GM11168 (cell line): Measurements from ENCODE around the gene SGO2.
"Not testable (repeated sequence)": the region's sequence is repeated elsewhere in the genome, so short reads cannot be mapped to it uniquely, and the experiment has no call there.

Experiments used
- in situ Hi-C: fragments of 300-500 bp; cut with MboI; formaldehyde crosslinking; loops from one replicate; pipeline ENCODE4 v1.12.0; 2022; ENCODE audit warnings: low sequenced_read_pairs; ENCODE audit not compliant: unreplicated experiment

Gene SGO2

DNA sequence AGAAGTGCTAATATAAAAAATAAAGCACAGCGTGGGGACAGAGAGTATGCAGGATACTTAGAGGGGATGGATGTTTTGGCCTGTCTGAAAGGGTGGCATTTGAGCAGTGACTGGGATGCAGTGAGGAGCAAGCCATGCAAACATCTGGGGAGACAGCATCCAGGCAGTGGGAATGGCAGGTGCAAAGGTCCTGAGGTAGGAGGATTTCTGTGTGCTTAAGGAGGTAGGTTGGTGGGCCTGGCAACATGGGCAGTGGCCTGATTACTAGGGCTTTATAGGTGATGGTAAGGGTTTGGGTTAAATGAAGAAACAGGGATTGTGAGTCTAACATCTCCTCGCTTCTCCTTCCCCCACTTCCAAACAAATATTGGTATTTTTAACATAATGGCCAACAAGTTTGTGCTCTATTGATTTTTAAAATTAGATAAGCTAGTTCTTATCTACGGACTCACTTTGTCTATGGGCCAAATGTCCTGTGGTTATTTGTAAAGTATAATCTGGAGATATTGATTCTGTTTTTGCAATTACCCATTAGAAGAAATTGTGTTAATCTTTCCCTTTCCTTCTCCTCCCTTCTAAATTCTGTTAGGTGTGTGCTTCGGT, 62.2 kb downstream of the SGO2 start:
- in situ Hi-C loops, result no loop called here

DNA sequence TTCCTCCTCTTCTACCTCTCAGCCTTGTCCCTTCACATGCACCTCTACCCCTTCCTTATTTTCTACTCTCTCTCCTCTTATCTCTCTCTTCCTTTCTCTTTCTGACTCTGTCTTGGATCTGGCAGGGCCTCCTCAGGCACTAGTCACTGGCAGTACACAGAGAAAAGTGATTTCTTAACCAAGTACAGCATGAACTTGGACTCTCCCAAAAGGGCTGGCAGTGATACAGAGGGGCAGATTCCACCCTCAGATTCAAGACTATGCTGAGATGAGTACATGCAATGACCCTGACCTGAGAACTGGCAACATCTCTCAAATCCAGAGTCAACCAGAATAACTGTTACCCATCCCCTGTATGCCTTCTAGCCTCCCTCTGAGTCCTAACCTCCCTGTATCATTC, 64.1 kb downstream of the SGO2 start:
- in situ Hi-C loops, result no loop called here

DNA sequence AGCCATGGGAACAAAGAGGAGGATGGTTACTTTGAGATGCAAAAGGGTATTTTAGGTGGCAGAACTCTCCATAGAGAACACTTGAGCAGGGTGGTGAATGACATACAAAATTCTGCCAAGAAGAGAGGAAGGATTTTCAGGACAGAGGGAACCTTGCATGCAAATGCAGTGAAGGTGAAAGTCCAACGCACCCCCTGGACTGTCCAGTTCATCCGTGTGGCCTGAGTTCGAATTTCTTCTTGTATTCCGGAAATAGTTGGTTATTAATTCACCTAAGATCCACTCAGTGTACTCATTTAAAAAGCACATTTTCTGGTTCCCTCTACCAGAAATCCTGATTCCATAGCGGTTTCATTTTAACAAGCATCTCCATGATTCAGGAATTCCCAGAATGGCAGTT, 65.3 kb downstream of the SGO2 start:
- in situ Hi-C loops, result no loop called here

DNA sequence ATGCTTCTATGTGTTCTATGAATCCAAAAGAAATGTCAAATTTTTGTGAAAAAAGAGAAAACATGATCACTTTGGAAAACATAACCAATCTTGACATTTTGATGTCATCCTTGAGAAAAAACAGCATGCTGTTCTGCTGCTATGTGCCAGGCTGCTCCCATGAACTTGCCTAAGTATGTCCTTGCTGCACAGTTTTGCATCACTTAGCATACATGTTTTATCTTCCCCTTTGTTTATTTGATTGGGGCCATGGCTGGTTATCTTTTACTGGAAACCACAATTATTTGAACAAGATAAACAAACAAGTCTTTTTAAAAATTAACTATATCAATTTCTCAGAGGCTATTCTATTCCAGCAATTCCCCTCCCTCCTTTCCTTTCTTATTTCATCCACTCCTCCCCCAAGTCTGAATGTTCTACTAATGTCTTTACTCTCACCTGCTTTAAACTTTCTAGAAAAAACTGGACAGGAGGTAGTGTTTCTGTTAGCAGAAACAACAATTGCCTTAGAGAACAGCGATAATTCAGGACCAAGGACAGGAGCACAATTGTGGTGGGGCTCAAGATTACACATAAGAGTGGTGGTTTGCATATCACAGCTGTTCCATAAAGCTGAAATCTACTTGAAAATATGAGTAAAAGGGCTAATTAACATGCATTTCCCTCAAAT, 66.5 kb downstream of the SGO2 start:
- in situ Hi-C loops, result no loop called here

DNA sequence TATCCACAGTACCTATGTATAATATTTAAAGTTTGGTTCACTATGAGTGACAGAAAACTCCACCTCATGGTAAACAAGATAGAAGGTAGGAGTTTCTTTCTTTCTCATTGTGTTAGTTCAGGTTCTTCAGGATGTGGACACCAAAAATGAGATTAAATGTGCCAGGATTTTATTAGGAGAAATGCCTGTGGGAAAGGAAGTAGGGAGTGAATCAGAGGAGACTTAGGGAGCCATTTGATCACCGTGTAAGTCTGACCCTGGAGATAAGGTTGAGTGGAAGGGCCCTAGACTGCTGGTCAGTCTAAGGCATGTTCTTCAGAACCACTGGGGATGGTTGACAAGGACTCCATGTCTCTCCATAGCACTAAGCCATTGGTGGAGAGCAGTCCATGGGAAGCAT, 67.9 kb downstream of the SGO2 start:
- in situ Hi-C loops, result no loop called here

DNA sequence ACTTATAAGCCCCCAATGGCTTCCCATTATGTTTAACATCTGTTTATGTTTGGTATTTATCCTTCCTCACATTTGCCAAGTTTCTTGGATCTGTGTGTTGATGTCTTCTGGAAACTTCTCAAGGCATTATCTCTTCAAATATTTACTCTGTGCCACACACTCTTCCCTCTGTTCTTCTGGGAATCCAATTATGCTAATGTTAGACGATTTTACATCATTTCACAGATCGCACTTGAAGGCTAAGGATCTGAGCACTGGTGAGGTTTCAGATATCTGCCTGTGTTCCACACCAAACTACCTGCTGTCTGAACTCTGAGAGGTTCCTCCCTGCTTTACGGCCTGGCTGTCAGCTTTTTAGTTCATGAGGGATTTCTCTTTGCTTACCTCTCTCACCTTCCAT, 69.9 kb downstream of the SGO2 start:
- in situ Hi-C loops, result no loop called here

DNA sequence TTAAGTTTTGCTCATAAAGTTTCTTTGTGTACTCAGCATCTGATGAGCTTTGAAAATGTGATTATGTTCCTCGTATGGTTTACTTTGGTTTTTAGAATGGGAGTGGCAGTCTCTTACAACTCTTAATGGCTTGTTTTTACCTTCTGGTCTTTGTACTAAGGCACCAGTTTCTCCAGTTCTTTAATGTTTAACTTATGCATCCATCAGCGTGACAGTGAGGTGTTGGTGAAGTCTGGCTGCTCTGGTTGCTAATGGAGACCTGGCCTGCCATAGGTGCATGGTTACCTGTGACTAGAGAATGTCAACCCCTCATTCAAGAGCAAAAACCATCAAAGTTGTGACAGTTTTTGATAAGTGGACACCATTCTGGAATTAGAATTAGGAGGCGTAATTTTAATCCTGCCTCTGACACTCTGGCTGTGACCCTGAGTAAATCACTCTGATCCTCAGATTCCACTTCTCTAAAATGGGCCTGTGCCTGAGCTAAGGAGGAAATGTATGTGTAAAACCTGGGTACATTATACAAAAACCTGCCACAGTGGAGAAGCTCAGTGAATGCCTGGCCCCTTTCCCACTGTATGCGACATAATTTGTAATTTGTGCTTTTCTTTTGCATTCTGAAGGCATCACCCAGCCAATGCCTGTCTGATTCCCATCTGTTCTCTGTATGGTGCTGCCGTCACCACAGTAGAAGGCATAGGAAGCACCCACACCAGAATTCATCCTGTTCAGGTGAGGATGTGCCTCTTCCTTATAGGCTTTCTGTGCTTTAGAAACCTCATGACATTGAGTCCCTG, 71.0 kb downstream of the SGO2 start:
- in situ Hi-C loops, result no loop called here

DNA sequence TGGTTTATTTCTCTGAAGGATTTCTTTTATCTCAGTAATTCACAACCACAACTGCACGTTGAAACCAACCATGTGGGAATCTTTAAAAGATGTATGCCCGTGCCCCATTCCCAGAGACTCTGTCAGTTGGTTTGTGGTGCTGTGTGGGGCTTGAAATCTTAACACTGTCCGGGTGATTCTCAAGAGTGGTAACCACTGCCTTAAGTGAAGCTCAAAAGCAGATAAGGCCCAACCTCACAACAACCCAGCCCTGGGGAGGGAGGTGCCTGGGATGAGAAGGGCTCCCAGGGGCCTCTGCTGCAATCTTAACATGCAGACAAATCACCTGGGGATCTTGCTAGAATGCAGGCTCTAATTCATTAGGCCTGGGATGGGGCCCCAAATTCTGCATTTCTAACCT, 73.2 kb downstream of the SGO2 start:
- in situ Hi-C loops, result no loop called here

DNA sequence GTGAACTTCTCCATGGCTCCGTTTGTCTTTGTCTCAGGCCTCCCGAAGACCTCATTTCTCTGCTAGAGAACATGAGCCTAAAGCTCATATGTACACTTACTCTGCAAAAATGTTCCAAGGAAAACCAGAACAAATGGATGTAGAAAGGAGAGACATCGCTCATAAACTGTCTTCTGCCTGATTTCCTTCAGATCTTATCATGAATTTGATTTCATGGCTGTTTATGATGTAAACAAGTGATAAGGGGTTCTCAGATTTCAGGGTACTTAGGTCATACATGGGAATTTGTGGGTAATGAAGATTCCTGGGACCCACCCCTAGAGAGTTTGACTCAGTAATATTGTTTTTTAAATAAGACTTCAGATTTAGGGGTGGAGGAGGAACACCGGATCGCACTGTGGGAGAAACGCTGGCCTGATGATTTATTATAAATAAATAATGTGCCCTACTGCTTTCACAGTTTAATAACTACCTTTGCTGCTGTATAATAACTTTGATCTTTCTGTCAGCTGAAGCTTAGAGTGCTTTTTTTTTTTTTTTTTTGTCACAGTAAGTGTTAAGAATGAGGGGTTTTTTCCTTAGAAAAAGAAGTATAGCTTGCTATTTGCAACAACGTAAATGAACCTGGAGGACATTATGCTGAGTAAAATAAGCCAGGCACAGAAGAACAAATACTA, 74.7 kb downstream of the SGO2 start:
- in situ Hi-C loops, result no loop called here

DNA sequence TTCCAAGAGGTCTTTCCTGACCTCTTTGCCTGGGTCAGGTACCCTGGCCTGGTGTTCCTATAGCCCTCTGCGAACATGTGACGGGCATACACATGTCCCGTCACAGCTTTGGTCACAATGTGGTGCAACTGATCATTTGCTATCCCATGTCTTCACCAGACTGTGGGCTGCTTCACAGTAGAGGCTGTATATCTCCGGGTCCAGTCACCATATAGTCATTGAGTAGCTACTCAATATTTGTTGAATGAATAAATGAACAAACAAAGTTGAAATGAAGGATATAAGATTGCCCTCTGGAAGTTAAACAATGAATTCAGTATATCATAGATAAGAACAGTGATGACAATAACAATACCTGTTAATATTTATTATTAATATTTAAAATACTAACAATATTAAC, 76.6 kb downstream of the SGO2 start:
- in situ Hi-C loops, result no loop called here

DNA sequence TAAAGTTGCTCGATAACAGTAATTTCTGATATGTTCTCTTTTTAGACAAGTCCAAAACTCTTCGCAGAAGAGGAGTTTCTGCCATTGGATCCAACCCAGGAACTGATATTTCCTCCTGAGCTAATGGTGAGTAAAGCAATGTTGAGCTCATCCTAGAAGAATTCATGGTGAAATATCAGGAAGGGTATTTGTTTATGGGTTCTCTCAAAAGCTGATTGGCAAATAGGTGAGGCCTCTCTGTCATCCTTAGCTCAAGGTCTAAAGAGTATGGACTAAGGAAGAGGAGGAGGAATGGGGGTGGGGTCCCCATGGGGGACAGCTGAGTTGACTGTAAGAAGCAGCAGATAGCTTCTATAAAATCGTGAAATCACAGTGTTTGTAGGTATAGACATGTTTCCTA, 78.0 kb downstream of the SGO2 start:
- in situ Hi-C loops, result no loop called here

DNA sequence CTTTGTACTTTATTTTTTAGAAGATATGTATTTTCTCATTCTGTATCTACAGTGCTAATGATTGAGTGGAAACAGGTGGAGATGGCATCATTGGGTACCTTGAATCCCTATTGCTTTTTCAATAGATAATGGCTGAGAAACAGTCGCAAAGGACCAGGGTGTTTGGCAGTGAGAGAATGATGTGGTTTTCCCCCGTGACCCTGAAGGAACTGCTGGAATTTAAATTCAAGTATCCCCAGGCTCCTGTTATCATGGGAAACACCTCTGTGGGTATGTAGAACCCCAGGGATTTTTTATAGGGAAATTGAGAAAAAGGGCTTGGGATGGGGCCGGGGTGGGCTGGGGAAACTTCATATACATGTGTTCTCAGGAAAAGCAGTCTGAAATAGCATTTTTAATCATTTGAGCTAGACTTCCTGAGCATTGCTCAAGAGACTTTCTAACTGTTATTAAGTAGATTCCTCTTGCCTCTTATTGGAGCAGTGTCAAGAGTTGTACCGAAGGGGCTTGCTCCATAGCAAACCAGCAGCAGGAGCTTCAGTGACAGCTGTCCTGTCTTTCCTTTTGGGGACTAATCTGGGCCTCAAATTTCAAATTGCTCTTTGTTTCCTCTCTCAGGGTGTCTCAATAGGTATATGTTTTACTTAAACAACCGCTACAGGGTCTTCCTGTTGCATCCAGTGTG, 78.7 kb downstream of the SGO2 start:
- in situ Hi-C loops, result no loop called here

DNA sequence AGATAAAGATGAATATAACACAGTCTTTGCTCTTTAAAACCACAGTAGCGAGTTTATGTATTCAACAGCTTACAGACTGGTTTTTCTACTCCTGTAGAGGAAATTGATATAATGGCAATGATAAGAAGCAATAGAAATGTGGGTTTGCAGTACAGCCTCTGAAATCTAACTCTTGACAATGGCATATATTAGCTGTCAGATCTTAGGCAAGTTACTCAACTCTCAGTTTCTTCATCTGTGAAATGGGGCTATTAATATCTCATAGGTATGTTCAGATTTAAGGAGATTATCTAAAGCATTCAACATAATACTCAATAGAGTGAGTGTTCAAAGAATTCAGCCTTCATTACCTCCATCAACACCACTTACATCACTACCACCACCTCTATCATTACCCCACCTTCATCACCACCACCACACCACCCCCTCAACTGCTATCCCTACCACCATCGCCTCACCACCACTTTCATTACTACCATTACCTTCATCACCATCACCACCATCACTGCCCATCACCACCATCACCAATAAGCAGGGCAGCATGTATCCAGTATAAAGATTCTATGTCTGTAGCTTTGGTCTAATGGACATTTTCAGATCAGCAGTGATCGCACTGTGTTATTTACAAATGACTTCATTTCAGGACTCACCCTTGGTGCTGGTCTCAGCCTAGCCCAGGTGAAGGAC, 82.5 kb downstream of the SGO2 start:
- in situ Hi-C loops, result no loop called here

DNA sequence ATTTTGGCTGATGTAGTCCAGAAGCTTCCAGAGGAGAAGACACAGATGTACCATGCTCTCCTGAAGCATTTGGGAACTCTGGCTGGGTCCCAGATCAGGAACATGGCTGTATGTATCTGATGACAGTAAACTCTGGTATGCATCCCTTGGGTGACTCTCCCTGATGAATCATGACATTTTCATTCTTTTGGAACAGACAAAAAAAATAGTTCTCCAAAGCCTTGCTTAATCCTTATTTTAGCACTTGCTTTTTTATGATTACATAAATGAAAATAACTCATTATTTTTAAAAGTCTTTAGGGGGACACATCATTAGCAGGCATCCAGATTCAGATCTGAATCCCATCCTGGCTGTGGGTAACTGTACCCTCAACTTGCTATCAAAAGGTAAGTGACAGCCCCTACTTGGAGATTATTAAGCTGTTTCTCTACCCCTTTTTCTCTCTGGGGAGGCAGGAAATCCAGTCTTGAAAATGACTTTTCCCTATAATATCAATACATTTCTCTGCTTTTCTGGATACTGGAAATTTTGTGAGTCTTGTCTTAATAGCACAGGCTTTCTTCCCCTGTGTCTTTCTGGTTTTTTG, 83.1 kb downstream of the SGO2 start:
- in situ Hi-C loops, result no loop called here

DNA sequence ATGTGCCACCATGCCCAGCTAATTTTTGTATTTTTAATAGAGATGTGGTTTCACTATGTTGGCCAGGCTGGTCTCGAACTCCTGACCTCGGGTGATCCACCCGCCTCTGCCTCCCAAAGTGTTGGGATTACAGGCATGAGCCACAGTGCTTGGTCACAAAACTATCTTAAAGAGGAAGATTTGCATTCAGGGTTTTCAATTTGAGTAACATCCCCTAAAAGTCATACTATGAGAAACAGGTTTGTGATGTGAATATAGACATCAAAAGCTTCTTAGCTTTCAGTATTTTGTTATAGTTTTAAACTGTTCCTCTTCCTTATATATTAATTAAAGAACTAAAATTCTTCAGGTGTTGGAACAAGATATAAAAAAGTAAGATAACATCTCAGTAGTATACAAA, 84.2 kb downstream of the SGO2 start:
- in situ Hi-C loops, result not testable (repeated sequence)

DNA sequence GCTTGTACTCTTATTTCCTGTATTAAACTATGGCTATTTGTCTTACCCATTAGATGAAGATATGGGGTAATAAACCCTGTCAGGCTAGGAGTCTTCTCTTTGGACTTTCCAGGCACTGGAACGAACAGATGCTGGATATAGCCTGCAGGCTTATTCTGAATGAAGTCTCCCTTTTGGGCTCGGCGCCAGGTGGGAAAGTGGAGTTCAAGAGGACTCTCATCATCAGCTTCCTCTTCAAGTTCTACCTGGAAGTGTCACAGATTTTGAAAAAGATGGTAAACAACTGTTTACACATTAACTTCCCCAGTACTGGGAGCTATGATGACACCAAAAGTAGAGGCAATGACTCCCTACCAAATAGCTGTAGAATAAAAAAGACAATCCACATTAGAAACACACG, 87.7 kb downstream of the SGO2 start:
- in situ Hi-C loops, result no loop called here

DNA sequence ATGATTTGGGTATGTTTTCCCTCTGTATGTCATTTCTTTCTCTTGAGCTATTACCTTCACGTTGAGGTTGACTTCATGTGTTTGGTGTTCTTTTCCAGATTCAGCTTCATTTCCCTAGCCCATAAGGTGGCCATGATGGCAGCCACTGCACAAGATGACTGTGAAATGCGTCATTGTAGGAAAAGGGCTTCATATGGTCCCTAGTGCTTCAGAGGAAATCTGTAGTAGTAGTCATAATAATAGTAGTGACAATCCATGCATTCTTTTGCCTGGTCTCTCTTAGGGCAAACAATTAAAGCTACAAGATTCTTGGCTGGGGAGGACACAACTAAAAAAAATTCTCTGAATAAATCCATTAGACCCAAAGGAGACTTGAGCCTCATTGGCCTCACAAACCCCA, 88.2 kb downstream of the SGO2 start:
- in situ Hi-C loops, result no loop called here

DNA sequence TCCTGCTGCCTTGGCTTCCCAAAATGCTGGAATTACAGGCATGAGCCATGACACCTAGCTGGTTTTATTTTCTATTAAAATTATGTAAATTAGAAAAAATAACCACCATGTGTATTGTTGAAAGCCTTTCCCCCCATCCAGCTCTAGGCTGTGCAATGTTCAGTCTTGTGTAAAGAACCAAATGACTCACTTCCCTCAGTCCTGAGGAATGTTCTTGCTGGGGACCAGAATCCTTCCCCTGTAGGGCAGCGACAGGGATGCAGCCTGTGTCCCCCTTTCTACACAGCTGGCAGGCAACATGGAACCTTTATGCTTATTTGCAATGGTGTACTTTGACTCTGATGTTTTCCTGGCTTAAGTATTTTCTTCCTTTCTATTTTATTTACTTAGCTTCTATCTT, 89.2 kb downstream of the SGO2 start:
- in situ Hi-C loops, result no loop called here

DNA sequence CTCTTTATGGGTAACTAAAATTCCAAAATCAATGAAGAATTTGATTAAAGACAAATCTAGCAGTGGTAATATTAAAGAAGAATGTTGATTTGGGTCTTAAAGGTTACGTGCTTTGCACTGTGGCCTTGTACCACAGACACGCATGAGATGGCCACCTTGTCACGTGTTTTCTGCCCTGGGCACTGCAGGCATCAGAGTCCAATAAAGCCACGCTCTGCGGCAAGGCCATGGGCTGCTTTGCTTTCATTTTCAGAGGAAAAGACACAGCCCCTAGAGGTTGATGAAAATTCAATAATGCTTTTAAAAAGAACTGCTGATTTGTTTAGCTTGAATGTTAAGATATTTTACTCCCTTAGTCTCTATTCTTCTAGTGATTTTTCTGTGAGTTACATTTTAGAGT, 90.2 kb downstream of the SGO2 start:
- in situ Hi-C loops, result no loop called here

DNA sequence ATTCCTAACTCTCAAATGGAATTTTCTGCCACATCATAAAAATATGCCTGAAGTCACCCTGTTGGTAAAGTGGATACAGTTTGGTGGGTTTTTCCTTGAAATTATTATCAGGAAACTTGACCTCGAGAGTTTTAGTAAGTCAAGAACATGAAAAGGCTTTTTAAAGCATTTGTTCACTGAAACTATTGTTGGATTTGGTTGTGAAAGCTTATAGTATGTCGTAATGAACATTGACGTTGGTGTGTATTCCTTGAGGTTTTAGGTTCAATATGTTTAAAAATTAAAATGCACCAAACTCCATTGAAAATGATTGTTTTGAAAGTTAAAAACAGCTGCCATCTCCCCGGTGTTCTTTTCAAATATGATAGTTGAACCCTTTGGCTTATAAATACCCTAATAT, 90.6 kb downstream of the SGO2 start:
- in situ Hi-C loops, result no loop called here
